ENCODE results near the gene PARP11.

The PARP11 gene

DNA sequence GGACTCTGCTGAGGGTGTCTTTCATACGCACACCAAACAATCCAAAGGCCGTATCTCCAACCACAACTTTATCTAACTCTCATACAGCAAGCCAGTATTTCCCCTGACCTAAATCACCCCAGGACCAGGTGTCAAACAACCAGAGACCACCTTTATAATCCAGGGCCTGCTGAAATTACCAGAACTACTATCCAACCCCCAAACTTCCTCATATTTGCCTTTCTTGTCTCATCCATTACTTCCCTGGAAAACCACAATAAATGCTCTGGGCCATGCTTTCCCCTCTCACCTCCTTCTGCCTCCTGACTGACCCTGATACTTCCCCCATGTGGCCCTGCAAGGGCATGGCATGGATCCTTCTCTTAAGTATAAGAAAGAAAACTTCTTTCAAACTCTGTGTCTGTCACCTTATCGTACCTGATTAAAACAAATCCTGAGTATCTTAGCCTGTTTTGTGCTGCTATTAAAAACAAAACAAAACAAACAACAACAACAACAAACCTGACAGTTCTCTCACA, 75.6 kb downstream of the PARP11 start:
- no peaks in the 10 kb centered on the region for H3K4me1 ChIP-seq (ENCODE audit: control insufficient read depth in 1 of 2, insufficient read depth in 2 of 2, low read length in 2 of 2)
- H3K14ac ChIP-seq (ENCODE audit: low read length), result no peak overlapping the region
- H2AFZ ChIP-seq (ENCODE audit: insufficient read depth, low read length, poor library complexity), result no peak overlapping the region
- no peak overlapping the region for H3K27ac ChIP-seq (ENCODE audit: low read depth, low read length)
- H3K36me3 ChIP-seq (ENCODE audit: control insufficient read depth in 1 of 2, insufficient read depth in 2 of 2, low read length in 2 of 2), result no peaks in the 10 kb centered on the region
- H4K12ac ChIP-seq (ENCODE audit: low read depth, low read length), result no peak overlapping the region
- no peak overlapping the region for H3K23ac ChIP-seq (ENCODE audit: low read length)
- no peak overlapping the region for H3K18ac ChIP-seq (ENCODE audit: low read length)
- no peak overlapping the region for H3K9ac ChIP-seq (ENCODE audit: low read length)
- no peaks in the 10 kb centered on the region for H3K79me2 ChIP-seq (ENCODE audit: control insufficient read depth, insufficient read depth, low read length, poor library complexity)
- no peak overlapping the region for H3K4me3 ChIP-seq (ENCODE audit: low read depth, low read length)
- H3K4ac ChIP-seq (ENCODE audit: low read depth, low read length), result no peak overlapping the region
- no peaks in the 10 kb centered on the region for H3K79me1 ChIP-seq (ENCODE audit: low read length)
- H4K91ac ChIP-seq (ENCODE audit: low read depth, low read length), result no peak overlapping the region
- H3K4me2 ChIP-seq (ENCODE audit: low read length), result no peak overlapping the region
- no peak for DNase-seq
- no peak overlapping the region for H2AK5ac ChIP-seq (ENCODE audit: low read length)
- no peak overlapping the region for H2BK120ac ChIP-seq (ENCODE audit: insufficient read depth, low read length, poor library complexity)
- H4K8ac ChIP-seq (ENCODE audit: low read depth, low read length), result no peak overlapping the region
- no peaks in the 10 kb centered on the region for H3K27me3 ChIP-seq (ENCODE audit: insufficient read depth, low read length)
- no peak overlapping the region for H2BK5ac ChIP-seq (ENCODE audit: low read depth, low read length, poor library complexity)
- H3K9me3 ChIP-seq (ENCODE audit: insufficient read depth, low read depth, low read length), result no peaks in the 10 kb centered on the region
- H2BK12ac ChIP-seq (ENCODE audit: low read length), result no peak overlapping the region
- no CpG with 5 or more reads among the region's 3 CpGs for WGBS (ENCODE audit: extremely low coverage, insufficient coverage, insufficient read length)

DNA sequence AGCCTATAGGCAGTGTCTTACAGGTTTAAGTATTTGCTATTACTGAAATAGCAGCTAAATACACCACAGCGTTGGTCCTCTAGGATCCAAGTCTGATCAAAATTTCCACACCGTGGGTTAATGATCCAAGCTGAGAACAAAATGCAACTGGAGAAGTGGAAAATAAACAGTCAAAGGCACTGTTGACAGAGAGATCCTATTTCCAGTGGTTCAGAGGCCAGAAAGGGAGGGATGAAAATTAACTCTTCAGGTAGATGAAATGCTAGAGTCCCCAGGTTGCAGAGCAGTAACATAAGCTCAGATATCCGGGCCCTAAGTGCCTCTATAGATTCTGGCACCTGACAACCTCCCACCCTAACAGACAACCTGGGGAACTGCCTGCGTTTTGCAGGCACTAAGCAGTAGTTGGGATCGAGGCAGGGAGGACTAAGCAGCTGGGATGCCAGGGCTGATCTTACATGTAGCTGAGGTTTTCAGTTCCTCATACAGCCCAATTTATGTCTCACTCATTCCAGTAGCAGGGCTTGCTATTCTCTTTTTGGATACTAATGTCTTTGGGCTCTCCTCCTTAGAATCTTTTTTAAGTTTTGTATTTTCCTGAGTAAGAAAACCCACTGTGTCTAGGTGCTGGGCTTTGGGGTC, 77.6 kb downstream of the PARP11 start:
- Histone ChIP-seq H4K8ac (ENCODE audit: low read depth, low read length) (no peak overlapping the region), H2AK5ac (ENCODE audit: low read length) (no peak overlapping the region), H3K27ac (ENCODE audit: low read depth, low read length) (no peak overlapping the region), H3K79me1 (ENCODE audit: low read length) (no peaks in the 10 kb centered on the region), H3K4ac (ENCODE audit: low read depth, low read length) (no peak overlapping the region), H4K12ac (ENCODE audit: low read depth, low read length) (no peak overlapping the region), H2AFZ (ENCODE audit: insufficient read depth, low read length, poor library complexity) (no peak overlapping the region), H2BK5ac (ENCODE audit: low read depth, low read length, poor library complexity) (no peak overlapping the region), H3K4me3 (ENCODE audit: low read depth, low read length) (no peak overlapping the region), H2BK120ac (ENCODE audit: insufficient read depth, low read length, poor library complexity) (no peak overlapping the region), H3K14ac (ENCODE audit: low read length) (no peak overlapping the region), H3K27me3 (ENCODE audit: insufficient read depth, low read length) (no peaks in the 10 kb centered on the region), H3K36me3 (ENCODE audit: control insufficient read depth in 1 of 2, insufficient read depth in 2 of 2, low read length in 2 of 2) (no peaks in the 10 kb centered on the region), H3K23ac (ENCODE audit: low read length) (no peak overlapping the region), H3K18ac (ENCODE audit: low read length) (no peak overlapping the region), H3K9ac (ENCODE audit: low read length) (no peak overlapping the region), H3K4me1 (ENCODE audit: control insufficient read depth in 1 of 2, insufficient read depth in 2 of 2, low read length in 2 of 2) (no peaks in the 10 kb centered on the region), H4K91ac (ENCODE audit: low read depth, low read length) (no peak overlapping the region), H3K4me2 (ENCODE audit: low read length) (no peak overlapping the region), H3K9me3 (ENCODE audit: insufficient read depth, low read depth, low read length) (no peaks in the 10 kb centered on the region), H3K79me2 (ENCODE audit: control insufficient read depth, insufficient read depth, low read length, poor library complexity) (no peaks in the 10 kb centered on the region), H2BK12ac (ENCODE audit: low read length) (no peak overlapping the region)
- WGBS (ENCODE audit: extremely low coverage, insufficient coverage, insufficient read length), result no CpG with 5 or more reads among the region's 5 CpGs
- DNase-seq, result no peak

DNA sequence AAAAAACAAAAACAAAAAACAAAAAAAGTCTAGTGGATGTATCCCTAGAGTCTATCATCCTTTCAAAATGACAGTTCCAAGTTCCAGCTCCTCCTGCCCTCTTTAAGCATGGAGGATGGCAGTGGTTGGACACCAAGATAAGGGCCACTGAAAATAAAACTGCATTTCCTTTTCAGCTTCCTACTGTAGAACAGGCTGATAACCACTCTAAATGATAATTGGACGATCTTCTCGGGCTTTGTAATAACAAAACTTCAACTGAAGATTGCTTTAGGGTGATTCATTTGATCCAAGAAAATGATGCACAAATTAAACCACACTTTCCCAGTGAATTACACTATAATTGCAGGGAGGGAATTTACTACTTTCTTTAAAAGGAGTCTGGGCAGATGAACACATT, 78.1 kb downstream of the PARP11 start:
- Histone ChIP-seq H3K18ac (ENCODE audit: low read length) (no peak overlapping the region), H4K8ac (ENCODE audit: low read depth, low read length) (no peak overlapping the region), H4K12ac (ENCODE audit: low read depth, low read length) (no peak overlapping the region), H2BK5ac (ENCODE audit: low read depth, low read length, poor library complexity) (no peak overlapping the region), H3K4me2 (ENCODE audit: low read length) (no peak overlapping the region), H2BK12ac (ENCODE audit: low read length) (no peak overlapping the region), H3K27ac (ENCODE audit: low read depth, low read length) (no peak overlapping the region), H3K36me3 (ENCODE audit: control insufficient read depth in 1 of 2, insufficient read depth in 2 of 2, low read length in 2 of 2) (no peaks in the 10 kb centered on the region), H3K27me3 (ENCODE audit: insufficient read depth, low read length) (no peaks in the 10 kb centered on the region), H3K9ac (ENCODE audit: low read length) (no peak overlapping the region), H3K23ac (ENCODE audit: low read length) (no peak overlapping the region), H2AFZ (ENCODE audit: insufficient read depth, low read length, poor library complexity) (no peak overlapping the region), H2BK120ac (ENCODE audit: insufficient read depth, low read length, poor library complexity) (no peak overlapping the region), H3K9me3 (ENCODE audit: insufficient read depth, low read depth, low read length) (no peaks in the 10 kb centered on the region), H4K91ac (ENCODE audit: low read depth, low read length) (no peak overlapping the region), H2AK5ac (ENCODE audit: low read length) (no peak overlapping the region), H3K4me1 (ENCODE audit: control insufficient read depth in 1 of 2, insufficient read depth in 2 of 2, low read length in 2 of 2) (no peaks in the 10 kb centered on the region), H3K4ac (ENCODE audit: low read depth, low read length) (no peak overlapping the region), H3K4me3 (ENCODE audit: low read depth, low read length) (no peak overlapping the region), H3K79me1 (ENCODE audit: low read length) (no peaks in the 10 kb centered on the region), H3K79me2 (ENCODE audit: control insufficient read depth, insufficient read depth, low read length, poor library complexity) (no peaks in the 10 kb centered on the region), H3K14ac (ENCODE audit: low read length) (no peak overlapping the region)
- WGBS (ENCODE audit: extremely low coverage, insufficient coverage, insufficient read length), result no CpG with 5 or more reads among the region's 2 CpGs
- DNase-seq, result no peak

DNA sequence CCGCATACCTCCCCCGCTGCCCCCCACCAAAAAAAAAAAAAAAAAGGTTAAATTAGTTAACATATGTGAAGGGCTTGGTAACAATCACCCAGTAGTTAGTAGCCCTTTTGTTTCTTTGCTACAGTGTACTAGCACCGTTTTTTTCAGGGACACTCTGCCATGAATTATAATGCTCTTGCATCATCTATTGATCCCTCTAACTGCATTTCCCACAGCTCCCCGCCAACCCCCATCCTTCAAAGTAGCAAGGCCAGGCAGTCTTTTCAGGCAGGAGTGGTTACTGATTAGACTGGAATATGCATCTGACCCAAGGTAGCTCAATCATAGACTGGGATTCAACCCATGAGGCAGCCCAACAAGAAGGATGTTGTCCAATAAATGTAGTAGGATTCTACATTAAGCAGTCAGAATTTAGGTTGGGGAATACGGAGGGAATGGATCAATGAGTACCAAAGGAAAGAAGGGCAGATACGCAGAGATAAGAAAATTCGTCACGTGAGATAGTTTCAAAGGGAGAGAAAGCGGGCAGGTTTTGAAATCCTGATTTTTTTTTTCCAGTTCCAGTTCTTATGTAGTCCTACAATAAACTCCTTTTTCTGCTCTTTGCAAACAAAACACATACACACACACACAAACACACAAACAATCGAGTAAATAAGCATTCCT, 80.4 kb downstream of the PARP11 start:
- H4K8ac ChIP-seq (ENCODE audit: low read depth, low read length), result no peak overlapping the region
- H3K9me3 ChIP-seq (ENCODE audit: insufficient read depth, low read depth, low read length), result no peaks in the 10 kb centered on the region
- H3K79me1 ChIP-seq (ENCODE audit: low read length), result no peaks in the 10 kb centered on the region
- no peaks in the 10 kb centered on the region for H3K79me2 ChIP-seq (ENCODE audit: control insufficient read depth, insufficient read depth, low read length, poor library complexity)
- no peak overlapping the region for H3K4me2 ChIP-seq (ENCODE audit: low read length)
- no peak overlapping the region for H2AFZ ChIP-seq (ENCODE audit: insufficient read depth, low read length, poor library complexity)
- no peak overlapping the region for H3K18ac ChIP-seq (ENCODE audit: low read length)
- no peak for DNase-seq
- no peak overlapping the region for H4K91ac ChIP-seq (ENCODE audit: low read depth, low read length)
- H3K4me3 ChIP-seq (ENCODE audit: low read depth, low read length), result no peak overlapping the region
- H3K4ac ChIP-seq (ENCODE audit: low read depth, low read length), result no peak overlapping the region
- no peak overlapping the region for H2BK5ac ChIP-seq (ENCODE audit: low read depth, low read length, poor library complexity)
- H2BK12ac ChIP-seq (ENCODE audit: low read length), result no peak overlapping the region
- H4K12ac ChIP-seq (ENCODE audit: low read depth, low read length), result no peak overlapping the region
- no peak overlapping the region for H3K23ac ChIP-seq (ENCODE audit: low read length)
- no peak overlapping the region for H2AK5ac ChIP-seq (ENCODE audit: low read length)
- no CpG with 5 or more reads among the region's 10 CpGs for WGBS (ENCODE audit: extremely low coverage, insufficient coverage, insufficient read length)
- H3K27me3 ChIP-seq (ENCODE audit: insufficient read depth, low read length), result no peaks in the 10 kb centered on the region
- no peak overlapping the region for H3K14ac ChIP-seq (ENCODE audit: low read length)
- no peak overlapping the region for H3K9ac ChIP-seq (ENCODE audit: low read length)
- no peaks in the 10 kb centered on the region for H3K36me3 ChIP-seq (ENCODE audit: control insufficient read depth in 1 of 2, insufficient read depth in 2 of 2, low read length in 2 of 2)
- H3K27ac ChIP-seq (ENCODE audit: low read depth, low read length), result no peak overlapping the region
- no peak overlapping the region for H2BK120ac ChIP-seq (ENCODE audit: insufficient read depth, low read length, poor library complexity)
- no peaks in the 10 kb centered on the region for H3K4me1 ChIP-seq (ENCODE audit: control insufficient read depth in 1 of 2, insufficient read depth in 2 of 2, low read length in 2 of 2)

All from trophoblast cell (in vitro differentiated cells and primary cell).